Lower leg skin (tissue), 3 donors: ENCODE measurements around the gene CCR7.

ENCODE experiments used
- CTCF ChIP-seq, 3 donors: fragments of 450-650 bp; IDR thresholded peaks; one replicate each; pipeline ENCODE4 v1.5.1; 2016; ENCODE audit warnings: antibody characterized with exemption in 3 of 3, mild to moderate bottlenecking in 3 of 3, moderate library complexity in 2 of 3
- POLR2A ChIP-seq, 2 donors: fragments of 450-650 bp; IDR thresholded peaks; one replicate each; pipeline ENCODE4 v1.6.1; 2016 to 2017; ENCODE audit warnings: antibody characterized with exemption in 2 of 2, mild to moderate bottlenecking in 1 of 2, moderate library complexity in 1 of 2

GRCh38 chr17:40608061-40608581, 42.8 kb upstream of the CCR7 start:
- no peak for TF ChIP-seq CTCF (IDR thresholded peaks at IDR 0.05)
- TF ChIP-seq POLR2A (IDR thresholded peaks at IDR 0.05), result no peak
